ENCODE data around the gene CACNA1B. TPM values are rescaled to one million over a fixed set of nuclear protein-coding genes. Genes with fewer than 3 reads are reported as not detected.

Gene CACNA1B
- total and polyA plus RNA-seq, 2 of the 4 experiments (the other 2 are of a cell fraction), result 0.02 TPM; not detected in 1

DNA sequence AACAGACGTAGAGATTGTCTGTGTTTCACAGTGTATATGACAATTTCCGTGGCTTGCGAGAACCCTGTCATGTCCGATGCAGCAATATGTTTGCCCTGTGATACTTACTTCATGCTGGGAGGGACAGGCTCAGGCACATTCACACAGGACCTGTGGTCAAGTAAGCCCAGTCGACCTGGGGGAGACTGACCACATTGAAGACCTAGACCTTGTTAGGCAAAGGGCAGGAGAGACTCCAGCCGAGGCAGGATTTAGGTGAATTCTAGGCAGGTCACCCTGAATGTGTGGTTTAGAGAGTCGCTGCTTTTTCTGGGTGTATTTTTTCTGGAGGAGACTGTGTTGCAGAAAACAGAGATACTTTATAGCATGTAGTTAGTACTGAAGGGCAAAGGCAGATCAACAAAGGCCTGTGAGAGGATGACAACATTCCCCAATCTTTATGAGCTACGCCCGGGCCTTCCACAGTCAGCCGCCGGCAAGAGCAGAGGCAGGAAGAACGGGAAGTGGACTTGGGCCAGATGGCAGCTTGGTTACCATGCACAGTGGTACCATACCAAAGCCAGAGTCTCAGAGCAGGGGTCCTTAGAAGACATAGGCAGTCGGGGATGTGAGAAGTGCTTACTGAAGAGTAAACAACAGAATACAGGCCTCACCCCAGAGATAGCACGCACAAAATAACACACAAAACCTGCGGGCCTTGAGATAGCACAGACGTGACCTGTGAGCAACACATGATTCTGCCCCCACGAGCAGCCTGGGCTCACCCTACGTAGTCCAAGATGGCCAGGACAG, 220.7 kb downstream of the CACNA1B start:
- Histone ChIP-seq H4K20me1 (ENCODE audit: insufficient read depth, low read length) (no peaks in the 10 kb centered on the region), H3K79me1 (ENCODE audit: low read depth in 1 of 2, low read length in 2 of 2) (no peaks in the 10 kb centered on the region), H2AK5ac (ENCODE audit: low read depth, low read length) (no peak overlapping the region), H4K5ac (ENCODE audit: low read depth, low read length) (no peak overlapping the region), H3K9me3 (ENCODE audit: control insufficient read depth, insufficient read depth, low read length) (peaks cover 53% of the 10 kb centered on the region), H3K4me1 (ENCODE audit: control insufficient read depth, insufficient read depth, low read length) (no peaks in the 10 kb centered on the region), H4K91ac (ENCODE audit: insufficient read depth, low read depth, low read length) (no peak overlapping the region), H3K36me3 (ENCODE audit: control insufficient read depth, insufficient read depth, low read length) (no peaks in the 10 kb centered on the region), H2AFZ (replicated peaks; ENCODE audit: low read length, poor library complexity) (no peak overlapping the region), H3K4me3 (ENCODE audit: insufficient read depth, low read depth, low read length) (no peak overlapping the region), H3K18ac (ENCODE audit: low read depth, low read length) (no peak overlapping the region), H3K27me3 (ENCODE audit: control insufficient read depth, insufficient read depth, low read length) (no peaks in the 10 kb centered on the region), H3K9me1 (ENCODE audit: insufficient read depth, low read length) (no peaks in the 10 kb centered on the region), H2AK9ac (replicated peaks; ENCODE audit: low read depth, low read length, poor library complexity) (no peak overlapping the region), H4K8ac (ENCODE audit: low read depth in 2 of 2, low read length in 2 of 2) (no peak overlapping the region), H3K27ac (ENCODE audit: insufficient read depth, low read length) (no peak overlapping the region), H3K4ac (ENCODE audit: low read depth, low read length) (no peak overlapping the region), H2BK15ac (ENCODE audit: low read depth, low read length) (no peak overlapping the region), H3K23ac (ENCODE audit: low read depth, low read length) (no peak overlapping the region), H3K9ac (ENCODE audit: low read depth, low read length) (no peak overlapping the region), H2BK5ac (ENCODE audit: low read depth, low read length, poor library complexity, severe bottlenecking) (no peak overlapping the region), H3K14ac (replicated peaks; ENCODE audit: low read depth, low read length) (no peak overlapping the region), H3K4me2 (ENCODE audit: low read depth, low read length) (no peak overlapping the region), H2BK20ac (ENCODE audit: low read depth, low read length) (no peak overlapping the region), H3K56ac (ENCODE audit: extremely low read depth, insufficient read depth, low read length) (no peak overlapping the region), H2BK120ac (ENCODE audit: low read depth, low read length) (no peak overlapping the region)
- no peak for DNase-seq
- BruUV-seq (replicated peaks), result no TSS peak
- TF ChIP-seq RCOR1 (IDR thresholded peaks at IDR 0.05; ENCODE audit: insufficient replicate concordance, low read length), result no peak
- no peak for TF ChIP-seq CHD1 (IDR thresholded peaks at IDR 0.05; ENCODE audit: low read depth, low read length)
- TF ChIP-seq MAZ (IDR thresholded peaks at IDR 0.05; ENCODE audit: borderline replicate concordance, low read depth, low read length), result no peak
- no peak for TF ChIP-seq RAD21 (IDR thresholded peaks at IDR 0.05; ENCODE audit: low read length)
- no peak for TF ChIP-seq POLR2A (IDR thresholded peaks at IDR 0.05; ENCODE audit: low read depth, low read length)
- no peak for TF ChIP-seq FOS (IDR thresholded peaks at IDR 0.05; ENCODE audit: low read depth, low read length)
- TF ChIP-seq NFE2L2 (IDR thresholded peaks at IDR 0.05; ENCODE audit: low read depth, low read length), result no peak
- TF ChIP-seq, protein P1, sequence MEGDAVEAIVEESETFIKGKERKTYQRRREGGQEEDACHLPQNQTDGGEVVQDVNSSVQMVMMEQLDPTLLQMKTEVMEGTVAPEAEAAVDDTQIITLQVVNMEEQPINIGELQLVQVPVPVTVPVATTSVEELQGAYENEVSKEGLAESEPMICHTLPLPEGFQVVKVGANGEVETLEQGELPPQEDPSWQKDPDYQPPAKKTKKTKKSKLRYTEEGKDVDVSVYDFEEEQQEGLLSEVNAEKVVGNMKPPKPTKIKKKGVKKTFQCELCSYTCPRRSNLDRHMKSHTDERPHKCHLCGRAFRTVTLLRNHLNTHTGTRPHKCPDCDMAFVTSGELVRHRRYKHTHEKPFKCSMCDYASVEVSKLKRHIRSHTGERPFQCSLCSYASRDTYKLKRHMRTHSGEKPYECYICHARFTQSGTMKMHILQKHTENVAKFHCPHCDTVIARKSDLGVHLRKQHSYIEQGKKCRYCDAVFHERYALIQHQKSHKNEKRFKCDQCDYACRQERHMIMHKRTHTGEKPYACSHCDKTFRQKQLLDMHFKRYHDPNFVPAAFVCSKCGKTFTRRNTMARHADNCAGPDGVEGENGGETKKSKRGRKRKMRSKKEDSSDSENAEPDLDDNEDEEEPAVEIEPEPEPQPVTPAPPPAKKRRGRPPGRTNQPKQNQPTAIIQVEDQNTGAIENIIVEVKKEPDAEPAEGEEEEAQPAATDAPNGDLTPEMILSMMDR (conservative IDR thresholded peaks at IDR 0.05; ENCODE audit: low read depth, low read length), result no peak
- TF ChIP-seq, protein P2, sequence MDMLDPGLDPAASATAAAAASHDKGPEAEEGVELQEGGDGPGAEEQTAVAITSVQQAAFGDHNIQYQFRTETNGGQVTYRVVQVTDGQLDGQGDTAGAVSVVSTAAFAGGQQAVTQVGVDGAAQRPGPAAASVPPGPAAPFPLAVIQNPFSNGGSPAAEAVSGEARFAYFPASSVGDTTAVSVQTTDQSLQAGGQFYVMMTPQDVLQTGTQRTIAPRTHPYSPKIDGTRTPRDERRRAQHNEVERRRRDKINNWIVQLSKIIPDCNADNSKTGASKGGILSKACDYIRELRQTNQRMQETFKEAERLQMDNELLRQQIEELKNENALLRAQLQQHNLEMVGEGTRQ (IDR thresholded peaks at IDR 0.05; ENCODE audit: low read depth, low read length), result no peak
- no peak for TF ChIP-seq RFX5 (IDR thresholded peaks at IDR 0.05; ENCODE audit: low read depth, low read length)
- POLR2A ChIA-PET (ENCODE audit: unreplicated experiment), result no interaction called here
- WGBS, 2 experiments (ENCODE audit: extremely low coverage in 2 of 2, insufficient read length in 1 of 2), result 61% methylated on average over 9 of the region's 18 CpGs; no CpG with 5 or more reads in 1 of the 2 experiments
- in situ Hi-C loops (cut with MboI; ENCODE audit: low sequenced_read_pairs) (no loop called here), dilution Hi-C loops (cut with HindIII; ENCODE audit: low sequenced_read_pairs, unreplicated experiment) (no loop called here), intact Hi-C loops (cut with micrococcal nuclease) (no loop called here)
- ATAC-seq (ENCODE audit: low read depth), result no peak
- CTCF ChIA-PET, result no interaction called here

Measured in IMR-90 (cell line).